ENCODE measurements around the gene TSPEAR. TPM values are rescaled to one million over a fixed set of nuclear protein-coding genes. Genes with fewer than 3 reads are reported as not detected.

The TSPEAR gene
- polyA plus RNA-seq, 1 of the 3 experiments (the other 2 are of a cell fraction) = 0.08 TPM

DNA sequence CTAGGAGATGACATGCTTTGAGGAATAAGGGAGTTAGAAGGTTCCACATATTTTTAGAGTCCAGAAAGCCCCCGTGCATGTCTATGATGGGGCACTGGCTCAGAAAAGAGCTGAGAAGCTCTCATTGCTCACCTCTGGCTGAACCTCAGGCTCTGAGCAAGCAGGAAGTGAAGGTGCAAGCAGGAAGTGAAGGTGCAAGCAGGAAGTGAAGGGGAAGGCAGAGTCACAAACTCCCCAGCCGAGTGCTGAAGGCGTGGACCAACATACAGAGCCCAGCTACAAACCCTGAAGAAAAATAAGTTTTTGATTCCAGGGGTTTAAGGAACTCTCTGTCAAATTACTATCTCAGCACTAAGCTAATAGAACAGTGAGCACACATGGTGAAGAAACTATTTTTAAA is 92.5 kb downstream of the TSPEAR start:
- no peaks in the 10 kb centered on the region for H3F3A ChIP-seq (replicated peaks; ENCODE audit: insufficient read depth)
- no peak for DNase-seq
- H3K27ac ChIP-seq (ENCODE audit: low read depth in 2 of 2, low read length in 1 of 2) = no peak overlapping the region
- no peaks in the 10 kb centered on the region for H3K79me2 ChIP-seq (ENCODE audit: insufficient read depth)
- no peak overlapping the region for H3K4me2 ChIP-seq
- H3K9me3 ChIP-seq = peaks cover 14% of the 10 kb centered on the region
- ChIA-PET CTCF (interaction anchor here (2.8 kb wide), 1 partner anchor 174 kb away, joined by 11 read pairs; no protein-coding TSS in a partner anchor), POLR2A (no interaction called here)
- no peak overlapping the region for H3K9ac ChIP-seq
- TF ChIP-seq TEAD4 (IDR thresholded peaks at IDR 0.05; ENCODE audit: borderline replicate concordance, insufficient read depth) = no peak
- TF ChIP-seq, protein P1, sequence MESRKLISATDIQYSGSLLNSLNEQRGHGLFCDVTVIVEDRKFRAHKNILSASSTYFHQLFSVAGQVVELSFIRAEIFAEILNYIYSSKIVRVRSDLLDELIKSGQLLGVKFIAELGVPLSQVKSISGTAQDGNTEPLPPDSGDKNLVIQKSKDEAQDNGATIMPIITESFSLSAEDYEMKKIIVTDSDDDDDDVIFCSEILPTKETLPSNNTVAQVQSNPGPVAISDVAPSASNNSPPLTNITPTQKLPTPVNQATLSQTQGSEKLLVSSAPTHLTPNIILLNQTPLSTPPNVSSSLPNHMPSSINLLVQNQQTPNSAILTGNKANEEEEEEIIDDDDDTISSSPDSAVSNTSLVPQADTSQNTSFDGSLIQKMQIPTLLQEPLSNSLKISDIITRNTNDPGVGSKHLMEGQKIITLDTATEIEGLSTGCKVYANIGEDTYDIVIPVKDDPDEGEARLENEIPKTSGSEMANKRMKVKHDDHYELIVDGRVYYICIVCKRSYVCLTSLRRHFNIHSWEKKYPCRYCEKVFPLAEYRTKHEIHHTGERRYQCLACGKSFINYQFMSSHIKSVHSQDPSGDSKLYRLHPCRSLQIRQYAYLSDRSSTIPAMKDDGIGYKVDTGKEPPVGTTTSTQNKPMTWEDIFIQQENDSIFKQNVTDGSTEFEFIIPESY (IDR thresholded peaks at IDR 0.05; ENCODE audit: borderline replicate concordance, low read depth) = no peak
- H3K4me3 ChIP-seq (ENCODE audit: low read depth in 2 of 2, low read length in 1 of 2) = no peak overlapping the region
- no peaks in the 10 kb centered on the region for H3K9me2 ChIP-seq
- peaks cover 34% of the 10 kb centered on the region for H3K27me3 ChIP-seq (ENCODE audit: insufficient read depth)
- peaks cover 0 to 3% of the 10 kb centered on the region in 2 experiments for H3K36me3 ChIP-seq (replicated peaks in 1 of 2; ENCODE audit: control insufficient read depth in 1 of 2, insufficient read depth in 2 of 2, low read length in 1 of 2)
- no peaks in the 10 kb centered on the region for H3K4me1 ChIP-seq (ENCODE audit: control insufficient read depth in 1 of 2, insufficient read depth in 2 of 2, low read depth in 1 of 2, low read length in 1 of 2)
- no peaks in the 10 kb centered on the region for H4K20me1 ChIP-seq (ENCODE audit: insufficient read depth)
- no peak overlapping the region for H2AFZ ChIP-seq (ENCODE audit: low read depth)
- WGBS (ENCODE audit: low lambda C conversion rate) = 3% methylated on average over 3 of the region's 3 CpGs

DNA sequence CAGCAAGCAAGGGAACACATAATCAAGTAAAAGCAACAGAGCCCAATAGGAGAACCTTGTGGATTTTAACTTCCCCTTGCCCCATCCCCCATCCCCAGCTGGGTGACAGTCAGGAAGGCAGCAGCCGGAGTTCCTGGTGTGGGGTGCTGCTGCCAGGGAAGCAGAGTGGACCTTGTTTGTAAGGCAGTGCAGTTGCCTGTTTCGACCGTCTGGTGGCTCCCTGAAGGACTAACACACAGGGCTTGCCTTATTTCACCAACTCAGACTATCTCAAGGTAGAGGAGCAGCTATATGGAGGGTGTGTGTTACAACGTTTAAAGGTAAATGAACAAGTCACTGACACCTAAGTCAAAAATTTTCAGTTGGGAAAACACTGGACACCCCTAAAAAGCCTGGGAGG is 92.9 kb downstream of the TSPEAR start:
- no peaks in the 10 kb centered on the region for H3K79me2 ChIP-seq (ENCODE audit: insufficient read depth)
- peaks cover 0 to 1% of the 10 kb centered on the region in 2 experiments for H3K36me3 ChIP-seq (replicated peaks in 1 of 2; ENCODE audit: control insufficient read depth in 1 of 2, insufficient read depth in 2 of 2, low read length in 1 of 2)
- 0 out of 2 replicates have a peak, but pooled peaks have one; percentile 20 for TF ChIP-seq SMC3 (IDR thresholded peaks at IDR 0.05; ENCODE audit: low read depth, low read length)
- no peak for TF ChIP-seq CHD2 (IDR thresholded peaks at IDR 0.05; ENCODE audit: low read length, partially characterized antibody)
- H3F3A ChIP-seq (replicated peaks; ENCODE audit: insufficient read depth) = no peaks in the 10 kb centered on the region
- H3K27ac ChIP-seq (ENCODE audit: low read depth in 2 of 2, low read length in 1 of 2) = no peak overlapping the region
- no peak overlapping the region for H3K4me3 ChIP-seq (ENCODE audit: low read depth in 2 of 2, low read length in 1 of 2)
- WGBS (ENCODE audit: low lambda C conversion rate) = 4% methylated on average over 4 of the region's 4 CpGs
- H3K27me3 ChIP-seq (ENCODE audit: insufficient read depth) = peaks cover 37% of the 10 kb centered on the region
- no peaks in the 10 kb centered on the region for H4K20me1 ChIP-seq (ENCODE audit: insufficient read depth)
- ChIA-PET CTCF (interaction anchor here (2.8 kb wide), 1 partner anchor 175 kb away, joined by 11 read pairs; no protein-coding TSS in a partner anchor), POLR2A (no interaction called here)
- no peaks in the 10 kb centered on the region for H3K4me1 ChIP-seq (ENCODE audit: control insufficient read depth in 1 of 2, insufficient read depth in 2 of 2, low read depth in 1 of 2, low read length in 1 of 2)
- no peaks in the 10 kb centered on the region for H3K9me2 ChIP-seq
- peaks cover 10% of the 10 kb centered on the region for H3K9me3 ChIP-seq
- H3K4me2 ChIP-seq = no peak overlapping the region
- H3K9ac ChIP-seq = no peak overlapping the region
- DNase-seq = no peak
- no peak overlapping the region for H2AFZ ChIP-seq (ENCODE audit: low read depth)

DNA sequence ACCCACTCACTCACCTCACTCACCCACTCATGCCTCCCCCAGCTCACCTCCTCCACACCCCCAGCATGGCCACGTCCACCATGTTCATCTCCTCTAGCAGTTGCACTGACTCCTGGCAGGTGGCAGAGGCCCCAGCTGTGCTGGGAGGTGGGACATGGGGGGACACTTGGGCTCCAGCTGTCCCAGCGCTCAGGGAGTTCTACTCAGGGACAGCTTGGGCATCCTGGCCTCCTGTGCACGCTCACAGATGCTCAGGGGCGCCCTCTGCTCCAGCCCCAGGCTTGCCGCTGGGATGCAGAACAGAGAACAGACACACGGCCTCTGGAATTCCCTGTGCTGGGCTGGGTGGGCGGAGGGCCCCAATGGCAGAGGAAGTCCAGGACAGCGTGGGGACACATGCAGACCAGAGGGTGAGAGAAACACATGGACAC is 94.3 kb downstream of the TSPEAR start:
- WGBS (ENCODE audit: low lambda C conversion rate) = 8% methylated on average over 4 of the region's 8 CpGs
- H2AFZ ChIP-seq (ENCODE audit: low read depth) = no peak overlapping the region
- CTCF ChIA-PET = interaction anchor here (2.8 kb wide), 1 partner anchor 176 kb away, joined by 11 read pairs; no protein-coding TSS in a partner anchor
- H3K4me3 ChIP-seq (ENCODE audit: low read depth in 2 of 2, low read length in 1 of 2) = no peak overlapping the region
- no peak overlapping the region for H3K9ac ChIP-seq
- POLR2A ChIA-PET = no interaction called here
- TF ChIP-seq, protein P2, sequence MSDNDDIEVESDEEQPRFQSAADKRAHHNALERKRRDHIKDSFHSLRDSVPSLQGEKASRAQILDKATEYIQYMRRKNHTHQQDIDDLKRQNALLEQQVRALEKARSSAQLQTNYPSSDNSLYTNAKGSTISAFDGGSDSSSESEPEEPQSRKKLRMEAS (IDR thresholded peaks at IDR 0.05; ENCODE audit: low read depth) = no peak
- TF ChIP-seq, protein P3, sequence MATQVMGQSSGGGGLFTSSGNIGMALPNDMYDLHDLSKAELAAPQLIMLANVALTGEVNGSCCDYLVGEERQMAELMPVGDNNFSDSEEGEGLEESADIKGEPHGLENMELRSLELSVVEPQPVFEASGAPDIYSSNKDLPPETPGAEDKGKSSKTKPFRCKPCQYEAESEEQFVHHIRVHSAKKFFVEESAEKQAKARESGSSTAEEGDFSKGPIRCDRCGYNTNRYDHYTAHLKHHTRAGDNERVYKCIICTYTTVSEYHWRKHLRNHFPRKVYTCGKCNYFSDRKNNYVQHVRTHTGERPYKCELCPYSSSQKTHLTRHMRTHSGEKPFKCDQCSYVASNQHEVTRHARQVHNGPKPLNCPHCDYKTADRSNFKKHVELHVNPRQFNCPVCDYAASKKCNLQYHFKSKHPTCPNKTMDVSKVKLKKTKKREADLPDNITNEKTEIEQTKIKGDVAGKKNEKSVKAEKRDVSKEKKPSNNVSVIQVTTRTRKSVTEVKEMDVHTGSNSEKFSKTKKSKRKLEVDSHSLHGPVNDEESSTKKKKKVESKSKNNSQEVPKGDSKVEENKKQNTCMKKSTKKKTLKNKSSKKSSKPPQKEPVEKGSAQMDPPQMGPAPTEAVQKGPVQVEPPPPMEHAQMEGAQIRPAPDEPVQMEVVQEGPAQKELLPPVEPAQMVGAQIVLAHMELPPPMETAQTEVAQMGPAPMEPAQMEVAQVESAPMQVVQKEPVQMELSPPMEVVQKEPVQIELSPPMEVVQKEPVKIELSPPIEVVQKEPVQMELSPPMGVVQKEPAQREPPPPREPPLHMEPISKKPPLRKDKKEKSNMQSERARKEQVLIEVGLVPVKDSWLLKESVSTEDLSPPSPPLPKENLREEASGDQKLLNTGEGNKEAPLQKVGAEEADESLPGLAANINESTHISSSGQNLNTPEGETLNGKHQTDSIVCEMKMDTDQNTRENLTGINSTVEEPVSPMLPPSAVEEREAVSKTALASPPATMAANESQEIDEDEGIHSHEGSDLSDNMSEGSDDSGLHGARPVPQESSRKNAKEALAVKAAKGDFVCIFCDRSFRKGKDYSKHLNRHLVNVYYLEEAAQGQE (IDR thresholded peaks at IDR 0.05; ENCODE audit: low read depth, low read length) = no peak
- TF ChIP-seq, protein P4, sequence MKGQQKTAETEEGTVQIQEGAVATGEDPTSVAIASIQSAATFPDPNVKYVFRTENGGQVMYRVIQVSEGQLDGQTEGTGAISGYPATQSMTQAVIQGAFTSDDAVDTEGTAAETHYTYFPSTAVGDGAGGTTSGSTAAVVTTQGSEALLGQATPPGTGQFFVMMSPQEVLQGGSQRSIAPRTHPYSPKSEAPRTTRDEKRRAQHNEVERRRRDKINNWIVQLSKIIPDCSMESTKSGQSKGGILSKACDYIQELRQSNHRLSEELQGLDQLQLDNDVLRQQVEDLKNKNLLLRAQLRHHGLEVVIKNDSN (IDR thresholded peaks at IDR 0.05; ENCODE audit: borderline replicate concordance, low read depth) = no peak
- TF ChIP-seq YY1 (IDR thresholded peaks at IDR 0.05; ENCODE audit: low read depth) (no peak), FOSL2 (IDR thresholded peaks at IDR 0.05; ENCODE audit: borderline replicate concordance, low read depth) (no peak), RAD21 (IDR thresholded peaks at IDR 0.05; ENCODE audit: low read length) (no peak), RCOR1 (IDR thresholded peaks at IDR 0.05; ENCODE audit: low read length) (no peak), TAF1 (IDR thresholded peaks at IDR 0.05; ENCODE audit: borderline replicate concordance, low read depth, low read length) (no peak)
- H3K36me3 ChIP-seq (replicated peaks in 1 of 2; ENCODE audit: control insufficient read depth in 1 of 2, insufficient read depth in 2 of 2, low read length in 1 of 2) = no peaks in the 10 kb centered on the region
- no peaks in the 10 kb centered on the region for H3F3A ChIP-seq (replicated peaks; ENCODE audit: insufficient read depth)
- peaks cover 8% of the 10 kb centered on the region; the same call in 1 of the 2 replicates for H3K9me3 ChIP-seq
- H3K79me2 ChIP-seq (ENCODE audit: insufficient read depth) = no peaks in the 10 kb centered on the region
- H3K27me3 ChIP-seq (ENCODE audit: insufficient read depth) = peaks cover 49% of the 10 kb centered on the region
- H3K27ac ChIP-seq (ENCODE audit: low read depth in 2 of 2, low read length in 1 of 2) = no peak overlapping the region
- no peaks in the 10 kb centered on the region for H4K20me1 ChIP-seq (ENCODE audit: insufficient read depth)
- no peaks in the 10 kb centered on the region for H3K9me2 ChIP-seq
- H3K4me1 ChIP-seq (ENCODE audit: control insufficient read depth in 1 of 2, insufficient read depth in 2 of 2, low read depth in 1 of 2, low read length in 1 of 2) = no peaks in the 10 kb centered on the region
- no peak for DNase-seq
- H3K4me2 ChIP-seq = no peak overlapping the region

All from SK-N-SH (cell line).